K562 (cell line): Measurements from ENCODE around the gene RREB1. TPM values are rescaled to one million over a fixed set of nuclear protein-coding genes. Genes with fewer than 3 reads are reported as not detected.

ENCODE experiments used
- ATAC-seq: fragments of 200-7000 bp; cut with Tn5 transposase; 3 replicates; pipeline ENCODE4 v1.9.1; 2020; ENCODE audit warnings: moderate library complexity
- BruUV-seq: library from RNA; stranded (reverse); fragments of 400-500 nt; replicated peaks from 2 replicates; lab custom pipeline; 2021; lab: Mats Ljungman, UMichigan
- CTCF ChIA-PET: fragments of 300-600 bp; formaldehyde crosslinking; extraction: SDS; loops from one replicate; lab custom pipeline; 2021; ENCODE audit warnings: low intra/inter-chr PET ratio; lab: Yijun Ruan, JAX
- POLR2A ChIA-PET: fragments of 300-600, 350-650 bp; sonication (Branson Sonifier 250); formaldehyde crosslinking; extraction: SDS; loops from one replicate; lab custom pipeline; 2021; ENCODE audit warnings: antibody characterized with exemption, inconsistent platforms; lab: Yijun Ruan, JAX
- DNase-seq, 4 experiments: peaks; one replicate each; pipeline versions ENCODE4 v3.0.0 to v3.0.0-alpha.2; 2011 to 2018; ENCODE audit warnings: low spot score in 3 of 4, mixed read lengths in 3 of 4; ENCODE audit errors: extremely low read depth in 1 of 4
- FAIRE-seq: peaks from 2 replicates; lab custom pipeline; 2011; peaks lifted over from hg19 to GRCh38; lab: Jason Lieb, UNC
- H2AFZ ChIP-seq: 2 replicates; pipeline ENCODE4 v1.6.0; 2011; ENCODE audit warnings: low read depth, low read length, control low read depth, inconsistent platforms
- H3K27ac ChIP-seq: fragments of 200-600 bp; 3 replicates; pipeline ENCODE4 v1.8.0; 2011; ENCODE audit warnings: low read depth, mild to moderate bottlenecking, control low read depth, inconsistent platforms, low read length, moderate library complexity, mixed read lengths; ENCODE audit errors: extremely low read depth
- H3K27me3 ChIP-seq, 2 experiments: fragments of 300-600 bp in 1 of 2; 2 replicates in 1 of 2; 3 replicates in 1 of 2; pipeline versions ENCODE4 v1.6.0 to v1.8.0; 2011; ENCODE audit warnings: inconsistent platforms in 2 of 2, low read length in 2 of 2, mild to moderate bottlenecking in 1 of 2, mixed read lengths in 1 of 2, moderate library complexity in 1 of 2; ENCODE audit not compliant: control insufficient read depth in 2 of 2, insufficient read depth in 2 of 2
- H3K36me3 ChIP-seq: fragments of 300-600 bp; 3 replicates; pipeline ENCODE4 v1.8.0; 2011; ENCODE audit warnings: mild to moderate bottlenecking, low read length, inconsistent platforms; ENCODE audit not compliant: control insufficient read depth, insufficient read depth
- H3K4me1 ChIP-seq, 2 experiments: fragments of 200-600 bp in 1 of 2; replicated peaks in 1 of 2; 2 replicates in 1 of 2; 3 replicates in 1 of 2; pipeline versions ENCODE4 v1.5.1 to v1.8.0; 2011; ENCODE audit warnings: inconsistent platforms in 2 of 2, low read length in 2 of 2, mild to moderate bottlenecking in 1 of 2, mixed read lengths in 1 of 2, moderate library complexity in 1 of 2; ENCODE audit not compliant: control insufficient read depth in 2 of 2, insufficient read depth in 2 of 2
- H3K4me2 ChIP-seq: 2 replicates; pipeline ENCODE4 v1.6.1; 2011; ENCODE audit warnings: low read length, control low read depth, inconsistent platforms, mixed read lengths; ENCODE audit not compliant: insufficient read depth
- H3K4me3 ChIP-seq: fragments of 200-600 bp; sonication (generic), shearing (Covaris generic); 2 replicates; pipeline ENCODE4 v1.5.1; 2016; ENCODE audit warnings: control low read depth, inconsistent platforms
- H3K79me2 ChIP-seq: fragments of 200-600 bp; 3 replicates; pipeline ENCODE4 v1.8.0; 2011; ENCODE audit warnings: low read length, inconsistent platforms; ENCODE audit not compliant: control insufficient read depth, insufficient read depth
- H3K9ac ChIP-seq, 2 experiments: 2 replicates each; pipeline versions ENCODE4 v1.6.0 to v1.6.1; 2011; ENCODE audit warnings: low read depth in 2 of 2, low read length in 2 of 2, control low read depth in 1 of 2, inconsistent platforms in 1 of 2, mild to moderate bottlenecking in 1 of 2, mixed read lengths in 1 of 2; ENCODE audit not compliant: insufficient read depth in 1 of 2
- H3K9me1 ChIP-seq: one replicate; pipeline ENCODE4 v1.6.0; 2011; ENCODE audit warnings: inconsistent platforms, mild to moderate bottlenecking, low read length, moderate library complexity; ENCODE audit not compliant: control insufficient read depth, insufficient read depth
- H3K9me3 ChIP-seq: replicated peaks from 2 replicates; pipeline ENCODE4 v1.5.1; 2011; ENCODE audit warnings: low read depth, low read length, inconsistent platforms; ENCODE audit not compliant: control insufficient read depth, insufficient read depth
- H4K20me1 ChIP-seq: replicated peaks from 2 replicates; pipeline ENCODE4 v1.6.1; 2011; ENCODE audit warnings: low read length, inconsistent platforms, mixed read lengths; ENCODE audit not compliant: control insufficient read depth, insufficient read depth
- ARID2 ChIP-seq: fragments of 450-650 bp; IDR thresholded peaks from 2 replicates; pipeline ENCODE4 v1.6.1; 2017; ENCODE audit warnings: antibody characterized with exemption, mild to moderate bottlenecking
- C11orf30 ChIP-seq: fragments of 450-650 bp; IDR thresholded peaks from 2 replicates; pipeline ENCODE4 v1.6.1; 2016; ENCODE audit warnings: low read depth, mild to moderate bottlenecking
- CHD4 ChIP-seq: fragments of 200-600 bp; sonication (generic); IDR thresholded peaks from 3 replicates; pipeline ENCODE4 v1.6.1; 2012; ENCODE audit warnings: low read depth, mild to moderate bottlenecking, mixed read lengths, low read length, inconsistent platforms; ENCODE audit not compliant: insufficient read depth, insufficient replicate concordance, poor library complexity, severe bottlenecking
- MAFK ChIP-seq: IDR thresholded peaks from 2 replicates; pipeline ENCODE4 v1.6.1; 2011; ENCODE audit warnings: low read length, improper control_type of control experiment
- MAZ ChIP-seq, 2 experiments: fragments of 450-650 bp in 1 of 2; sonication (generic) in 1 of 2; formaldehyde crosslinking; IDR thresholded peaks in 1 of 2; conservative IDR thresholded peaks in 1 of 2; 2 replicates each; pipeline versions ENCODE4 v1.4.0 to v1.5.0; 2020; ENCODE audit warnings: mild to moderate bottlenecking in 1 of 2, missing genetic modification reagents in 1 of 2
- MYC ChIP-seq, 2 experiments: fragments of 250-450 bp in 1 of 2; sonication (Bioruptor Pico) in 1 of 2; IDR thresholded peaks; 2 replicates each; pipeline versions ENCODE4 v1.5.1 to v1.6.1; 2012 to 2021; ENCODE audit warnings: low read depth in 2 of 2, borderline replicate concordance in 1 of 2, improper control_type of control experiment in 1 of 2, low read length in 1 of 2, mild to moderate bottlenecking in 1 of 2, moderate library complexity in 1 of 2
- PCBP2 ChIP-seq: fragments of 200-400 bp; formaldehyde crosslinking; IDR thresholded peaks from 2 replicates; pipeline ENCODE4 v1.6.1; 2018; ENCODE audit warnings: low read length, low read depth, mild to moderate bottlenecking, moderate library complexity; ENCODE audit not compliant: poor library complexity, severe bottlenecking
- RBBP5 ChIP-seq: fragments of 200-600 bp; sonication (generic); IDR thresholded peaks from 2 replicates; pipeline ENCODE4 v1.6.1; 2012; ENCODE audit warnings: borderline replicate concordance, mild to moderate bottlenecking, low read length, control low read depth, inconsistent platforms; ENCODE audit not compliant: insufficient read depth, poor library complexity, severe bottlenecking
- SMARCC2 ChIP-seq: fragments of 450-650 bp; IDR thresholded peaks from 2 replicates; pipeline ENCODE4 v1.6.1; 2017; ENCODE audit warnings: antibody characterized with exemption, moderate library complexity, mild to moderate bottlenecking, low read depth
- TBL1XR1 ChIP-seq, 2 experiments: IDR thresholded peaks; 2 replicates each; pipeline ENCODE4 v1.6.1; 2012; ENCODE audit warnings: improper control_type of control experiment in 2 of 2, low read length in 2 of 2, mild to moderate bottlenecking in 1 of 2
- WHSC1 ChIP-seq: IDR thresholded peaks from one replicate; pipeline ENCODE4 v1.6.1; 2012; ENCODE audit warnings: low read length, control low read depth, inconsistent platforms
- ZNF134 ChIP-seq: fragments of 250-450 bp; sonication (Bioruptor Pico); conservative IDR thresholded peaks from 2 replicates; pipeline ENCODE4 v1.4.0; 2020
- ZNF165 ChIP-seq: fragments of 250-450 bp; sonication (Bioruptor Pico); IDR thresholded peaks from 2 replicates; pipeline ENCODE4 v1.4.0; 2020; ENCODE audit warnings: borderline replicate concordance
- ZNF561 ChIP-seq: fragments of 450-650 bp; formaldehyde crosslinking; conservative IDR thresholded peaks from 2 replicates; pipeline ENCODE4 v1.4.0; 2020; ENCODE audit warnings: mild to moderate bottlenecking, moderate library complexity
- WGBS: fragments of 100-300 bp; shearing (Covaris generic); methylation state at CpG from one replicate; pipeline ENCODE4 v1.1.6; 2016; ENCODE audit warnings: low coverage, mixed read lengths; ENCODE audit not compliant: insufficient coverage; ENCODE audit errors: missing lambda C conversion rate; 5-methylcytosine and 5-hydroxymethylcytosine counted together
- in situ Hi-C: fragments of 300-500 bp; cut with MboI; formaldehyde crosslinking; loops from 4 replicates; pipeline ENCODE4 v1.15.0; 2018; ENCODE audit warnings: inconsistent platforms, mixed read lengths
- intact Hi-C: fragments of 100-400 bp; cut with micrococcal nuclease; formaldehyde crosslinking; loops from 2 replicates; pipeline ENCODE4 v1.14.2; 2022
- polyA plus RNA-seq, 8 experiments: library from polyadenylated mRNA; depleted of rRNA in 4 of 8; stranded (reverse) in 5 of 8; unstranded in 3 of 8; fragments of >200 nt; fragmentation: Nextera tagmentation in 2 of 8; fragmentation: Illumina TruSeq in 1 of 8; extraction: Ambion mirVana in 2 of 8; extraction: Trizol in 1 of 8; gene quantifications; 2 replicates each; pipeline versions ENCODE4 v1.2.1 to v1.2.3, GENCODE V29; 2011 to 2014; ENCODE audit warnings: inconsistent platforms in 1 of 8, missing spikeins in 1 of 8
- total RNA-seq, 7 experiments: library from RNA; depleted of rRNA in 6 of 7; stranded (reverse); fragments of >200 nt in 6 of 7; fragmentation: Illumina TruSeq in 2 of 7; extraction: Trizol in 2 of 7; gene quantifications; 2 replicates each; pipeline versions ENCODE4 v1.2.1 to v1.2.3, GENCODE V29; 2011 to 2021; ENCODE audit warnings: low replicate concordance in 1 of 7
- TF ChIP-seq, protein P1 (sequence below): sonication (generic); formaldehyde crosslinking; IDR thresholded peaks from 2 replicates; pipeline ENCODE4 v1.5.0; 2020; ENCODE audit warnings: missing genetic modification reagents
- TF ChIP-seq, protein P2 (sequence below): fragments of 200-400 bp; formaldehyde crosslinking; IDR thresholded peaks from 2 replicates; pipeline ENCODE4 v1.6.1; 2017; ENCODE audit warnings: mild to moderate bottlenecking, low read depth, low read length, moderate library complexity

Gene RREB1
- total and polyA plus RNA-seq, 9 of the 15 experiments (the other 6 are each of a cell fraction or from before 2014, with no cell fraction given), result 3.3 to 64.2 (median 19.3) TPM

DNA sequence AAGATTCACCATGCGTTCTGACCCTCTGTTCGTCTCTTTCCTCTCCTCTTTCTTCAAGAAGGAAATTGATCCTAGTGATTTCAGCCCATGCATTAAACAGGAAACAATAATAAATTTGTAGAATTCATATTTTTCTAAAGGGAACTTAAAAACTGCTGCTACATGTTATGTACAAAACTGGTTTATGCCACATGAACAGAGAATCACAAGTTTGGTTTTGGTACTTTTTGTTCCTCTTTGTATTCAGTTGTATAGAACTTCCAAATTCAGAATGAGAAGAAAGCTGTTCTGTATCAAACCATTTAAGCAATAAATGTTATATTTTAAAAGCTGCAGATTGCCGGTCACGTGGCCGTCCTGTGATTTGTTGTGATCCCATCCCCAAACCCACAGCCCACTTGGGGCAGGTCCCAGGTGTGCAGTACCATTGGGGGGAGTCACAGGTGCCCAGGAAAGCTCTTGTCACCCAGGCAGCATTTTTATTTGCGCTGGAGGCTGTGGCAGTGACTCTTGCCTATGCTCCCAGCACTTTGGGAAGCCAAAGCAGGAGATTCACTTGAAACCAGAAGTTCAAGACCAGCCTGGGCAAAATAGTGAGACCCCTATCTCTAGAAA lies 144.0 kb downstream of the RREB1 start:
- ChIA-PET POLR2A (interaction anchor here (0.6 kb wide), 1 partner anchor 143 kb away, joined by 4 read pairs; no protein-coding TSS in a partner anchor), CTCF (no interaction called here)
- Histone ChIP-seq H3K9me3 (no peaks in the 10 kb centered on the region), H3K79me2 (no peaks in the 10 kb centered on the region), H3K9me1 (no peaks in the 10 kb centered on the region), H3K36me3 (peaks cover 56% of the 10 kb centered on the region), H3K4me3 (no peak overlapping the region), H3K4me2 (no peak overlapping the region), H2AFZ (no peak overlapping the region), H3K9ac (no peak overlapping the region), H3K27ac (no peak overlapping the region), H4K20me1 (peaks cover 3% of the 10 kb centered on the region; the same call in 1 of the 2 replicates), H3K27me3 (no peaks in the 10 kb centered on the region), H3K4me1 (peaks cover 12 to 13% of the 10 kb centered on the region in 2 experiments; a peak in 4 of 5 replicates)
- intact Hi-C loops, result no loop called here
- DNase-seq, result no peak
- TF ChIP-seq, protein P1, sequence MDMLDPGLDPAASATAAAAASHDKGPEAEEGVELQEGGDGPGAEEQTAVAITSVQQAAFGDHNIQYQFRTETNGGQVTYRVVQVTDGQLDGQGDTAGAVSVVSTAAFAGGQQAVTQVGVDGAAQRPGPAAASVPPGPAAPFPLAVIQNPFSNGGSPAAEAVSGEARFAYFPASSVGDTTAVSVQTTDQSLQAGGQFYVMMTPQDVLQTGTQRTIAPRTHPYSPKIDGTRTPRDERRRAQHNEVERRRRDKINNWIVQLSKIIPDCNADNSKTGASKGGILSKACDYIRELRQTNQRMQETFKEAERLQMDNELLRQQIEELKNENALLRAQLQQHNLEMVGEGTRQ, result no peak
- TF ChIP-seq C11orf30 (no peak), ZNF134 (CRISPR knock-in tag) (no peak), MAFK (no peak), WHSC1 (no peak), SMARCC2 (no peak), ZNF561 (no peak), MYC (IDR thresholded peaks at IDR 0.05; ENCODE audit: low read depth, low read length) (no peak), MYC (CRISPR knock-in tag; IDR thresholded peaks at IDR 0.05; ENCODE audit: borderline replicate concordance, low read depth) (no peak), RBBP5 (no peak), MAZ (CRISPR knock-in tag; conservative IDR thresholded peaks at IDR 0.05 in 1 of 2, IDR thresholded peaks at IDR 0.05 in 1 of 2) (no peak), ARID2 (no peak), TBL1XR1 (IDR thresholded peaks at IDR 0.05; ENCODE audit: low read length in 2 of 2) (no peak), CHD4 (no peak), ZNF165 (CRISPR knock-in tag) (no peak), PCBP2 (no peak)
- TF ChIP-seq, protein P2, sequence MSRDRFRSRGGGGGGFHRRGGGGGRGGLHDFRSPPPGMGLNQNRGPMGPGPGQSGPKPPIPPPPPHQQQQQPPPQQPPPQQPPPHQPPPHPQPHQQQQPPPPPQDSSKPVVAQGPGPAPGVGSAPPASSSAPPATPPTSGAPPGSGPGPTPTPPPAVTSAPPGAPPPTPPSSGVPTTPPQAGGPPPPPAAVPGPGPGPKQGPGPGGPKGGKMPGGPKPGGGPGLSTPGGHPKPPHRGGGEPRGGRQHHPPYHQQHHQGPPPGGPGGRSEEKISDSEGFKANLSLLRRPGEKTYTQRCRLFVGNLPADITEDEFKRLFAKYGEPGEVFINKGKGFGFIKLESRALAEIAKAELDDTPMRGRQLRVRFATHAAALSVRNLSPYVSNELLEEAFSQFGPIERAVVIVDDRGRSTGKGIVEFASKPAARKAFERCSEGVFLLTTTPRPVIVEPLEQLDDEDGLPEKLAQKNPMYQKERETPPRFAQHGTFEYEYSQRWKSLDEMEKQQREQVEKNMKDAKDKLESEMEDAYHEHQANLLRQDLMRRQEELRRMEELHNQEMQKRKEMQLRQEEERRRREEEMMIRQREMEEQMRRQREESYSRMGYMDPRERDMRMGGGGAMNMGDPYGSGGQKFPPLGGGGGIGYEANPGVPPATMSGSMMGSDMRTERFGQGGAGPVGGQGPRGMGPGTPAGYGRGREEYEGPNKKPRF, result no peak
- BruUV-seq, result no TSS peak
- no peak for FAIRE-seq
- in situ Hi-C loops, result no loop called here
- ATAC-seq, result no peak
- WGBS, result 94% methylated on average over 6 of the region's 6 CpGs
